HepG2 (cell line): ENCODE measurements around the gene CD300A. TPM values are rescaled to one million over a fixed set of nuclear protein-coding genes. Genes with fewer than 3 reads are reported as not detected.

Experiments used
- BCLAF1 ChIP-seq: fragments of 450-650 bp; IDR thresholded peaks from 2 replicates; pipeline ENCODE4 v1.6.1; 2017; ENCODE audit warnings: mild to moderate bottlenecking
- JARID2 ChIP-seq: sonication (generic); formaldehyde crosslinking; IDR thresholded peaks from 2 replicates; pipeline ENCODE4 v1.8.1; 2023; ENCODE audit warnings: missing genetic modification reagents, inconsistent platforms; ENCODE audit not compliant: insufficient replicate concordance
- MAFF ChIP-seq: IDR thresholded peaks from 2 replicates; pipeline ENCODE4 v1.6.1; 2011; ENCODE audit warnings: low read depth, low read length, improper control_type of control experiment
- SNRNP70 ChIP-seq: fragments of 200-400 bp; formaldehyde crosslinking; IDR thresholded peaks from 2 replicates; pipeline ENCODE4 v1.6.1; 2017; ENCODE audit warnings: mild to moderate bottlenecking, low read depth, low read length, moderate library complexity
- SOX5 ChIP-seq: IDR thresholded peaks from 2 replicates; pipeline ENCODE4 v1.6.1; 2016; ENCODE audit warnings: borderline replicate concordance
- SUZ12 ChIP-seq: fragments of 150-350 bp; IDR thresholded peaks from 2 replicates; pipeline ENCODE4 v1.6.1; 2014; ENCODE audit warnings: low read depth, low read length
- THAP9 ChIP-seq: sonication (generic); formaldehyde crosslinking; IDR thresholded peaks from 2 replicates; pipeline ENCODE4; 2020; ENCODE audit warnings: missing genetic modification reagents, mild to moderate bottlenecking, borderline replicate concordance
- YEATS2 ChIP-seq: sonication (generic); formaldehyde crosslinking; IDR thresholded peaks from 2 replicates; pipeline ENCODE4 v1.4.0; 2020; ENCODE audit warnings: missing genetic modification reagents, borderline replicate concordance
- ZC3H4 ChIP-seq: sonication (generic); formaldehyde crosslinking; IDR thresholded peaks from 2 replicates; pipeline ENCODE4 v1.4.0; 2020; ENCODE audit warnings: missing genetic modification reagents, borderline replicate concordance
- ZFP90 ChIP-seq: sonication (generic); formaldehyde crosslinking; IDR thresholded peaks from 2 replicates; pipeline ENCODE4 v1.8.0; 2022; ENCODE audit warnings: missing genetic modification reagents, mild to moderate bottlenecking, inconsistent platforms, borderline replicate concordance
- ZNF646 ChIP-seq: sonication (generic); formaldehyde crosslinking; IDR thresholded peaks from 2 replicates; pipeline ENCODE4 v1.9.0; 2021; ENCODE audit warnings: mild to moderate bottlenecking, missing genetic modification reagents
- ZNF720 ChIP-seq: sonication (generic); formaldehyde crosslinking; IDR thresholded peaks from 2 replicates; pipeline ENCODE4 v1.4.0; 2020; ENCODE audit warnings: missing genetic modification reagents
- ZSCAN30 ChIP-seq: sonication (generic); formaldehyde crosslinking; IDR thresholded peaks from 2 replicates; pipeline ENCODE4 v1.5.0; 2020; ENCODE audit warnings: mild to moderate bottlenecking, missing genetic modification reagents
- ZUFSP ChIP-seq: sonication (generic); formaldehyde crosslinking; IDR thresholded peaks from 2 replicates; pipeline ENCODE4 v1.9.0; 2021; ENCODE audit warnings: missing genetic modification reagents, mild to moderate bottlenecking, borderline replicate concordance
- polyA plus RNA-seq, 8 experiments: library from polyadenylated mRNA; depleted of rRNA in 3 of 8; stranded (reverse) in 7 of 8; unstranded in 1 of 8; fragments of >200 nt; fragmentation: Illumina TruSeq in 4 of 8; extraction: Trizol in 4 of 8; gene quantifications; 2 replicates each; pipeline versions ENCODE4 v1.2.1 to v1.2.3, GENCODE V29; 2011 to 2016; ENCODE audit warnings: low read depth in 4 of 8, missing spikeins in 1 of 8, mixed read lengths in 1 of 8; ENCODE audit not compliant: insufficient read depth in 1 of 8
- total RNA-seq, 5 experiments: library from RNA; depleted of rRNA; stranded (reverse); fragments of >200 nt; fragmentation: Illumina TruSeq; extraction: Trizol; gene quantifications; 2 replicates each; pipeline ENCODE4 v1.2.3, GENCODE V29; 2016; ENCODE audit warnings: low read depth in 1 of 5

Gene CD300A
- total and polyA plus RNA-seq, 2 of the 13 experiments (the other 11 are each of a cell fraction or from before 2014, with no cell fraction given): not detected

GRCh38 chr17:74454197-74455024, 12.0 kb upstream of the CD300A start (continued):
- TF ChIP-seq ZNF646 (CRISPR knock-in tag): no peak
- no peak for TF ChIP-seq ZSCAN30 (CRISPR knock-in tag)
- TF ChIP-seq SNRNP70: no peak
- no peak for TF ChIP-seq BCLAF1
- no peak; the same call in none of the 2 replicates for TF ChIP-seq ZFP90 (CRISPR knock-in tag)
- no peak for TF ChIP-seq YEATS2
- TF ChIP-seq MAFF: no peak
- peak; percentile 70 for TF ChIP-seq JARID2
- TF ChIP-seq SOX5 (CRISPR knock-in tag): peak; percentile 18; the same call in 1 of the 2 replicates
- no peak for TF ChIP-seq SUZ12
- TF ChIP-seq ZC3H4 (CRISPR knock-in tag): no peak
- no peak for TF ChIP-seq ZUFSP (CRISPR knock-in tag)
- no peak for TF ChIP-seq THAP9 (CRISPR knock-in tag)
- no peak for TF ChIP-seq ZNF720 (CRISPR knock-in tag)
